HEK293 (cell line): ENCODE data around the gene CA5B.

ENCODE experiments used
- CTCF ChIA-PET: fragments of 350-600 bp; formaldehyde crosslinking; extraction: SDS; loops from one replicate; lab custom pipeline; 2021; ENCODE audit warnings: antibody characterized with exemption; lab: Yijun Ruan, JAX
- POLR2A ChIA-PET: fragments of 300-600 bp; formaldehyde crosslinking; extraction: SDS; loops from one replicate; lab custom pipeline; 2020; ENCODE audit warnings: antibody characterized with exemption, inconsistent platforms; lab: Yijun Ruan, JAX
- H3K27ac ChIP-seq: fragments of 200-500 bp; sonication (Bioruptor generic); 2 replicates; pipeline ENCODE4 v1.5.1; 2014; ENCODE audit warnings: low read depth, low read length, control low read depth, inconsistent platforms; ENCODE audit errors: extremely low read depth
- H3K36me3 ChIP-seq, 2 experiments: fragments of 200-500 bp in 1 of 2; sonication (Bioruptor generic) in 1 of 2; 1 replicate in 1 of 2; 2 replicates in 1 of 2; pipeline ENCODE4 v1.5.1; 2014 to 2017; ENCODE audit warnings: inconsistent platforms in 2 of 2, low read length in 2 of 2; ENCODE audit not compliant: control insufficient read depth in 2 of 2, insufficient read depth in 1 of 2
- H3K4me1 ChIP-seq: fragments of 200-500 bp; sonication (Bioruptor generic); 2 replicates; pipeline ENCODE4 v1.5.1; 2014; ENCODE audit warnings: mild to moderate bottlenecking, low read length, inconsistent platforms; ENCODE audit not compliant: control insufficient read depth, insufficient read depth
- H3K4me3 ChIP-seq: 2 replicates; pipeline ENCODE4 v1.5.1; 2011; ENCODE audit warnings: low read depth, mild to moderate bottlenecking, control low read depth, low read length, moderate library complexity
- H3K9me3 ChIP-seq: fragments of 200-500 bp; sonication (Bioruptor generic); 2 replicates; pipeline ENCODE4 v1.5.1; 2014; ENCODE audit warnings: low read depth, low read length, inconsistent platforms; ENCODE audit not compliant: control insufficient read depth, insufficient read depth
- BCL11A ChIP-seq: fragments of 450-650 bp; formaldehyde crosslinking; IDR thresholded peaks from 2 replicates; pipeline ENCODE4 v1.5.1; 2016; ENCODE audit warnings: low read depth, missing biosample characterization, missing genetic modification characterization
- HOXC10 ChIP-seq: sonication (generic); formaldehyde crosslinking; IDR thresholded peaks from 2 replicates; pipeline ENCODE4 v1.8.1; 2023; ENCODE audit warnings: mild to moderate bottlenecking, missing genetic modification reagents
- KLF1 ChIP-seq: fragments of 450-650 bp; formaldehyde crosslinking; IDR thresholded peaks from 2 replicates; pipeline ENCODE4 v1.5.1; 2016; ENCODE audit warnings: missing biosample characterization, missing genetic modification characterization
- KLF8 ChIP-seq: fragments of 450-650 bp; formaldehyde crosslinking; IDR thresholded peaks from 2 replicates; pipeline ENCODE4 v1.5.1; 2016; ENCODE audit warnings: missing biosample characterization, missing genetic modification characterization
- MEIS1 ChIP-seq: sonication (generic); formaldehyde crosslinking; IDR thresholded peaks from 2 replicates; pipeline ENCODE4 v1.8.1; 2022; ENCODE audit warnings: missing genetic modification reagents, mild to moderate bottlenecking, borderline replicate concordance
- ZNF133 ChIP-seq: fragments of 450-650 bp; formaldehyde crosslinking; IDR thresholded peaks from 2 replicates; pipeline ENCODE4 v1.5.1; 2016; ENCODE audit warnings: missing biosample characterization, missing genetic modification characterization
- ZNF175 ChIP-seq: fragments of 450-650 bp; formaldehyde crosslinking; IDR thresholded peaks from 2 replicates; pipeline ENCODE4 v1.5.1; 2016; ENCODE audit warnings: missing biosample characterization, missing genetic modification characterization
- ZNF19 ChIP-seq: fragments of 450-650 bp; formaldehyde crosslinking; IDR thresholded peaks from 2 replicates; pipeline ENCODE4; 2016; ENCODE audit warnings: missing biosample characterization, missing genetic modification characterization, low read depth
- ZNF248 ChIP-seq: fragments of 450-650 bp; formaldehyde crosslinking; IDR thresholded peaks from 2 replicates; pipeline ENCODE4 v1.5.1; 2017; ENCODE audit warnings: missing biosample characterization, missing genetic modification characterization
- ZNF266 ChIP-seq: fragments of 450-650 bp; formaldehyde crosslinking; IDR thresholded peaks from 2 replicates; pipeline ENCODE4 v1.5.1; 2016; ENCODE audit warnings: missing biosample characterization, missing genetic modification characterization, low read depth
- ZNF335 ChIP-seq: fragments of 450-650 bp; formaldehyde crosslinking; conservative IDR thresholded peaks from 2 replicates; pipeline ENCODE4 v1.5.1; 2016; ENCODE audit warnings: missing biosample characterization, missing genetic modification characterization
- ZNF416 ChIP-seq: fragments of 450-650 bp; formaldehyde crosslinking; IDR thresholded peaks from 2 replicates; pipeline ENCODE4 v1.5.1; 2016; ENCODE audit warnings: missing biosample characterization, missing genetic modification characterization
- ZNF473 ChIP-seq: fragments of 450-650 bp; formaldehyde crosslinking; IDR thresholded peaks from 2 replicates; pipeline ENCODE4 v1.5.1; 2017; ENCODE audit warnings: missing biosample characterization, missing genetic modification characterization
- ZNF549 ChIP-seq: fragments of 450-650 bp; IDR thresholded peaks from 2 replicates; pipeline ENCODE4 v1.5.1; 2018; ENCODE audit warnings: missing biosample characterization, missing genetic modification characterization, mild to moderate bottlenecking, inconsistent platforms, moderate library complexity
- ZNF555 ChIP-seq: fragments of 450-650 bp; formaldehyde crosslinking; conservative IDR thresholded peaks from 2 replicates; pipeline ENCODE4 v1.5.1; 2017; ENCODE audit warnings: missing biosample characterization, mild to moderate bottlenecking, missing genetic modification characterization, inconsistent platforms
- ZNF558 ChIP-seq: fragments of 450-650 bp; formaldehyde crosslinking; IDR thresholded peaks from 2 replicates; pipeline ENCODE4 v1.5.1; 2016; ENCODE audit warnings: missing biosample characterization, missing genetic modification characterization
- ZNF621 ChIP-seq: fragments of 450-650 bp; formaldehyde crosslinking; IDR thresholded peaks from 2 replicates; pipeline ENCODE4 v1.5.1; 2017; ENCODE audit warnings: missing biosample characterization, missing genetic modification characterization
- ZNF658 ChIP-seq: fragments of 450-650 bp; formaldehyde crosslinking; IDR thresholded peaks from 2 replicates; pipeline ENCODE4; 2016; ENCODE audit warnings: missing biosample characterization, missing genetic modification characterization
- ZNF707 ChIP-seq: fragments of 450-650 bp; formaldehyde crosslinking; IDR thresholded peaks from 2 replicates; pipeline ENCODE4 v1.5.1; 2016; ENCODE audit warnings: missing biosample characterization, missing genetic modification characterization
- ZXDB ChIP-seq: fragments of 450-650 bp; formaldehyde crosslinking; IDR thresholded peaks from 2 replicates; pipeline ENCODE4 v1.5.1; 2016; ENCODE audit warnings: missing biosample characterization, missing genetic modification characterization
- TF ChIP-seq, protein P1 (sequence below): fragments of 450-650 bp; formaldehyde crosslinking; IDR thresholded peaks from 2 replicates; pipeline ENCODE4; 2016; ENCODE audit warnings: missing biosample characterization, missing genetic modification characterization
- TF ChIP-seq, protein P2 (sequence below): fragments of 450-650 bp; formaldehyde crosslinking; IDR thresholded peaks from 2 replicates; pipeline ENCODE4 v1.5.1; 2016; ENCODE audit warnings: missing biosample characterization, missing genetic modification characterization
- TF ChIP-seq, protein P3 (sequence below): fragments of 450-650 bp; formaldehyde crosslinking; IDR thresholded peaks from 2 replicates; pipeline ENCODE4 v1.5.1; 2016; ENCODE audit warnings: missing biosample characterization, missing genetic modification characterization
- TF ChIP-seq, protein P4 (sequence below): fragments of 450-650 bp; formaldehyde crosslinking; IDR thresholded peaks from 2 replicates; pipeline ENCODE4 v1.5.1; 2016; ENCODE audit warnings: missing biosample characterization, missing genetic modification characterization, borderline replicate concordance

The CA5B gene

DNA sequence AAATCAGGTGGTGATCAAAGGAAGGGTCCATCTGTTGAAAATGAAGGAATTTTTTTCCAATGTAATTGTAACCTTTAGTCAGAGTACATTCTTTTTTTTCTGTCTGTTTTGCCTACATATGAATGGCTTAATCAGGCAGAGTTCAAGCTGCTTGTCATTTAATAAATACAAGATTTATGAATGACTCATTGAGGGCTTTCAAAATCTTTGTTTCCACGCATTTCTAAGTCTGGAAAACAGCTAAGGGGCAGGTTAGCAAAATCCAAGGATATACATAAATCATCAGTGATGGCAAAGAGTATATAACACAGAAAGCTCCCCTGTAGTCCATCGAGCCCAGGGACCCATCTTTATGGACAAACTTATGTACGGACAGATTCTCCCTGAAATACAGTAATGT, 1.8 kb downstream of the CA5B start:
- Histone ChIP-seq H3K9me3 (no peaks in the 10 kb centered on the region), H3K4me3 (no peak overlapping the region), H3K27ac (no peak overlapping the region), H3K36me3 (no peaks in the 10 kb centered on the region; a peak in 1 of 3 replicates), H3K4me1 (peaks cover 20% of the 10 kb centered on the region)
- CTCF ChIA-PET = interaction anchor here (1.4 kb wide), 1 partner anchor 22 kb away, joined by 5 read pairs; no protein-coding TSS in a partner anchor
- TF ChIP-seq MEIS1 (CRISPR knock-in tag) = peak; percentile 83; the same call in 1 of the 2 replicates
- no peak for TF ChIP-seq ZNF335 (tag by site-specific recombination)
- TF ChIP-seq ZNF621 (tag by site-specific recombination) = no peak
- TF ChIP-seq, protein P1, sequence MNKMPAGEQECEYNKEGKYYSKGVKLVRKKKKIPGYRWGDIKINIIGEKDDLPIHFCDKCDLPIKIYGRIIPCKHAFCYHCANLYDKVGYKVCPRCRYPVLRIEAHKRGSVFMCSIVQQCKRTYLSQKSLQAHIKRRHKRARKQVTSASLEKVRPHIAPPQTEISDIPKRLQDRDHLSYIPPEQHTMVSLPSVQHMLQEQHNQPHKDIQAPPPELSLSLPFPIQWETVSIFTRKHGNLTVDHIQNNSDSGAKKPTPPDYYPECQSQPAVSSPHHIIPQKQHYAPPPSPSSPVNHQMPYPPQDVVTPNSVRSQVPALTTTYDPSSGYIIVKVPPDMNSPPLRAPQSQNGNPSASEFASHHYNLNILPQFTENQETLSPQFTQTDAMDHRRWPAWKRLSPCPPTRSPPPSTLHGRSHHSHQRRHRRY (tag by site-specific recombination) = no peak
- TF ChIP-seq ZNF133 (tag by site-specific recombination) = no peak
- TF ChIP-seq, protein P2, sequence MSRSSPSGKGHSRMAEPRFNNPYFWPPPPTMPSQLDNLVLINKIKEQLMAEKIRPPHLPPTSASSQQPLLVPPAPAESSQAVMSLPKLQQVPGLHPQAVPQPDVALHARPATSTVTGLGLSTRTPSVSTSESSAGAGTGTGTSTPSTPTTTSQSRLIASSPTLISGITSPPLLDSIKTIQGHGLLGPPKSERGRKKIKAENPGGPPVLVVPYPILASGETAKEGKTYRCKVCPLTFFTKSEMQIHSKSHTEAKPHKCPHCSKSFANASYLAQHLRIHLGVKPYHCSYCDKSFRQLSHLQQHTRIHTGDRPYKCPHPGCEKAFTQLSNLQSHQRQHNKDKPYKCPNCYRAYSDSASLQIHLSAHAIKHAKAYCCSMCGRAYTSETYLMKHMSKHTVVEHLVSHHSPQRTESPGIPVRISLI = no peak
- POLR2A ChIA-PET = interaction anchor here (0.9 to 1.0 kb wide), 2 partner anchors 8 to 115 kb away, joined by 4 to 6 read pairs; partner anchors contain the start of gene AP1S2

DNA sequence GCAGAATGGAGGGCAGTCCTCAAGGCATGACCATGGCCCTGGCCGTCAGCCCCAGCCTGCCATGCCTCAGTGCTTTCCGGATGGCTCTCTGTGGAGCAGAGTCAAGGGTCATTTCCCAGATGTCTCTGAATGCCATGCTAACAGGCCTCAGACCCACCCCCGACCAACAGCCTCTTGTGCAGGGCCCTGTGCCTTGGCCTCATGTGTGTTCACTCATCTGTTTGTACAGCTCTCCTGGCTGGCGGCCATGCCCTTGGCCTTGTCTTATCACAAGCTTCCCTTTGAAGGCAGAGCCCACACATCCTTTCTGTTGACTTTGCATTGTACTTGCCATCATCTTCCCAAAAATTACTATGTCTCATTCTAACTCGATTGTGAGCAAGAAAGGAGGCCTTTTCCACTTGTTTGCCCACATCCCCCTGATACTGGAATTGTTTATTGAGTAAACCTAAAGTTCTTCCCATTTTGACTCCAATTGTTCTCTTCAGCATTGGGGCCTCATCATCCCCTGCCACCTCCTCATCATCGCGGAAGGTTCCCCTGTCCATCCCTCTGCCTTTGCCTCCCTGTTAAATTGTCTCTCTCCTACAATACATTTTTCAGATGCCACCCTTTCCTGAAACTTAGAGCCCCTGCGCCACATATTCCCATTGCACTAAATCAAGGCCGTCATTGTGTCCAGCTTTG, 6.3 kb downstream of the CA5B start:
- TF ChIP-seq ZNF335 (tag by site-specific recombination) (no peak), ZNF473 (tag by site-specific recombination) (no peak), ZNF248 (no peak), ZNF175 (no peak), ZXDB (no peak), HOXC10 (CRISPR knock-in tag) (no peak), ZNF416 (tag by site-specific recombination) (no peak), ZNF558 (tag by site-specific recombination) (no peak), ZNF621 (tag by site-specific recombination) (no peak), ZNF19 (tag by site-specific recombination) (no peak), KLF8 (tag by site-specific recombination) (no peak), ZNF658 (tag by site-specific recombination) (no peak), KLF1 (tag by site-specific recombination) (no peak), ZNF555 (tag by site-specific recombination) (no peak), BCL11A (no peak), ZNF549 (tag by site-specific recombination) (no peak), ZNF707 (no peak), ZNF266 (no peak)
- TF ChIP-seq, protein P3, sequence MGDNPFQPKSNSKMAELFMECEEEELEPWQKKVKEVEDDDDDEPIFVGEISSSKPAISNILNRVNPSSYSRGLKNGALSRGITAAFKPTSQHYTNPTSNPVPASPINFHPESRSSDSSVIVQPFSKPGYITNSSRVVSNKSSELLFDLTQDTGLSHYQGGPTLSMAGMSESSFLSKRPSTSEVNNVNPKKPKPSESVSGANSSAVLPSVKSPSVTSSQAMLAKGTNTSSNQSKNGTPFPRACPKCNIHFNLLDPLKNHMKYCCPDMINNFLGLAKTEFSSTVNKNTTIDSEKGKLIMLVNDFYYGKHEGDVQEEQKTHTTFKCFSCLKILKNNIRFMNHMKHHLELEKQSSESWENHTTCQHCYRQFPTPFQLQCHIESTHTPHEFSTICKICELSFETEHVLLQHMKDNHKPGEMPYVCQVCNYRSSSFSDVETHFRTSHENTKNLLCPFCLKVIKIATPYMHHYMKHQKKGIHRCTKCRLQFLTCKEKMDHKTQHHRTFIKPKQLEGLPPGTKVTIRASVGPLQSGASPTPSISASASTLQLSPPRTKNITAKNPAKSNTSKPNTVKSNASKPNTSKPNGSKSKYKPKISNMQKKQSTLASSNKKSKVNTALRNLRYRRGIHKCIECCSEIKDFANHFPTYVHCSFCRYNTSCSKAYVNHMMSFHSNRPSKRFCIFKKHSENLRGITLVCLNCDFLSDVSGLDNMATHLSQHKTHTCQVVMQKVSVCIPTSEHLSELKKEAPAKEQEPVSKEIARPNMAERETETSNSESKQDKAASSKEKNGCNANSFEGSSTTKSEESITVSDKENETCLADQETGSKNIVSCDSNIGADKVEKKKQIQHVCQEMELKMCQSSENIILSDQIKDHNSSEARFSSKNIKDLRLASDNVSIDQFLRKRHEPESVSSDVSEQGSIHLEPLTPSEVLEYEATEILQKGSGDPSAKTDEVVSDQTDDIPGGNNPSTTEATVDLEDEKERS = no peak
- TF ChIP-seq, protein P4, sequence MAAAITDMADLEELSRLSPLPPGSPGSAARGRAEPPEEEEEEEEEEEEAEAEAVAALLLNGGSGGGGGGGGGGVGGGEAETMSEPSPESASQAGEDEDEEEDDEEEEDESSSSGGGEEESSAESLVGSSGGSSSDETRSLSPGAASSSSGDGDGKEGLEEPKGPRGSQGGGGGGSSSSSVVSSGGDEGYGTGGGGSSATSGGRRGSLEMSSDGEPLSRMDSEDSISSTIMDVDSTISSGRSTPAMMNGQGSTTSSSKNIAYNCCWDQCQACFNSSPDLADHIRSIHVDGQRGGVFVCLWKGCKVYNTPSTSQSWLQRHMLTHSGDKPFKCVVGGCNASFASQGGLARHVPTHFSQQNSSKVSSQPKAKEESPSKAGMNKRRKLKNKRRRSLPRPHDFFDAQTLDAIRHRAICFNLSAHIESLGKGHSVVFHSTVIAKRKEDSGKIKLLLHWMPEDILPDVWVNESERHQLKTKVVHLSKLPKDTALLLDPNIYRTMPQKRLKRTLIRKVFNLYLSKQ = no peak
- POLR2A ChIA-PET = no interaction called here
- H3K27ac ChIP-seq = no peak overlapping the region
- H3K36me3 ChIP-seq = no peaks in the 10 kb centered on the region; a peak in 1 of 3 replicates
- H3K9me3 ChIP-seq = no peaks in the 10 kb centered on the region
- peaks cover 7% of the 10 kb centered on the region; the same call in 1 of the 2 replicates for H3K4me1 ChIP-seq
- no peak overlapping the region for H3K4me3 ChIP-seq
- CTCF ChIA-PET = no interaction called here
